SK-N-MC (cell line): ENCODE results near the gene TTLL5.

Experiments used
- DNase-seq: peaks from one replicate; pipeline ENCODE4 v3.0.0-alpha.2; 2011; ENCODE audit warnings: low read depth, low spot score
- H3K27ac ChIP-seq: fragments of 200-600 bp; sonication (generic); 2 replicates; pipeline ENCODE4 v1.5.1; 2016; ENCODE audit warnings: mixed run types
- H3K36me3 ChIP-seq: fragments of 200-600 bp; sonication (generic); 2 replicates; pipeline ENCODE4 v1.6.1; 2017; ENCODE audit warnings: antibody characterized with exemption, low read length, mixed read lengths; ENCODE audit not compliant: insufficient read depth
- H3K4me3 ChIP-seq: fragments of 200-600 bp; sonication (generic); 2 replicates; pipeline ENCODE4 v1.5.1; 2016
- H3K9ac ChIP-seq: fragments of 200-600 bp; sonication (generic); 2 replicates; pipeline ENCODE4 v1.8.0; 2017; ENCODE audit warnings: mixed run types, mixed read lengths; ENCODE audit not compliant: insufficient read length
- H3K9me3 ChIP-seq: fragments of 200-600 bp; sonication (generic); 2 replicates; pipeline ENCODE4 v1.6.1; 2017; ENCODE audit warnings: low read depth, mild to moderate bottlenecking, antibody characterized with exemption, low read length, moderate library complexity, mixed read lengths
- EZH2 ChIP-seq: fragments of 200-600 bp; sonication (generic); IDR thresholded peaks from one replicate; pipeline ENCODE4 v1.6.1; 2017; ENCODE audit warnings: antibody characterized with exemption
- FOXP2 ChIP-seq: optimal IDR thresholded peaks from 2 replicates; pipeline ENCODE3; 2011; ENCODE audit warnings: mild to moderate bottlenecking, moderate library complexity; ENCODE audit not compliant: insufficient read depth; ENCODE audit errors: extremely low read length, control extremely low read depth
- POLR2AphosphoS5 ChIP-seq: IDR thresholded peaks from 2 replicates; pipeline ENCODE4 v1.6.1; 2012; ENCODE audit warnings: mild to moderate bottlenecking, low read depth, low read length, borderline replicate concordance

TTLL5 gene

GRCh38 chr14:75748336-75748735, 87.3 kb downstream of the TTLL5 start:
- peaks cover 45% of the 10 kb centered on the region for H3K36me3 ChIP-seq
- H3K27ac ChIP-seq = no peak overlapping the region

GRCh38 chr14:75751296-75751695, 90.2 kb downstream of the TTLL5 start:
- TF ChIP-seq EZH2 = no peak
- no peak for TF ChIP-seq POLR2AphosphoS5
- no peak for TF ChIP-seq FOXP2
- Histone ChIP-seq H3K27ac (no peak overlapping the region), H3K9me3 (no peaks in the 10 kb centered on the region; the same call in 1 of the 2 replicates), H3K36me3 (peaks cover 37% of the 10 kb centered on the region), H3K4me3 (no peak overlapping the region), H3K9ac (no peak overlapping the region)
- DNase-seq = no peak

More at GRCh38 chr14:75748336-75748735, 87.3 kb downstream of the TTLL5 start:
- TF ChIP-seq FOXP2 = no peak
- TF ChIP-seq EZH2 = no peak
- no peak for TF ChIP-seq POLR2AphosphoS5
- H3K4me3 ChIP-seq = no peak overlapping the region
- H3K9ac ChIP-seq = no peak overlapping the region
- no peak for DNase-seq
- H3K9me3 ChIP-seq = no peaks in the 10 kb centered on the region; the same call in 1 of the 2 replicates

- no peak for DNase-seq
Observed at GRCh38 chr14:75752086-75752485, 91.0 kb downstream of the TTLL5 start.

GRCh38 chr14:75752907-75753594, 92.0 kb downstream of the TTLL5 start:
- peaks cover 27% of the 10 kb centered on the region for H3K36me3 ChIP-seq
- H3K27ac ChIP-seq = no peak overlapping the region
- no peak for DNase-seq
- H3K9me3 ChIP-seq = no peaks in the 10 kb centered on the region
- TF ChIP-seq POLR2AphosphoS5 = no peak
- no peak for TF ChIP-seq FOXP2
- TF ChIP-seq EZH2 = no peak
- no peak overlapping the region for H3K9ac ChIP-seq
- H3K4me3 ChIP-seq = no peak overlapping the region

More at GRCh38 chr14:75752086-75752485, 91.0 kb downstream of the TTLL5 start:
- Histone ChIP-seq H3K9ac (no peak overlapping the region), H3K9me3 (no peaks in the 10 kb centered on the region), H3K4me3 (no peak overlapping the region), H3K36me3 (peaks cover 30% of the 10 kb centered on the region), H3K27ac (no peak overlapping the region)
- TF ChIP-seq POLR2AphosphoS5 (no peak), FOXP2 (no peak), EZH2 (no peak)

- peaks cover 28% of the 10 kb centered on the region for H3K36me3 ChIP-seq
- TF ChIP-seq POLR2AphosphoS5 (no peak), FOXP2 (no peak), EZH2 (no peak)
- no peak for DNase-seq
- H3K4me3 ChIP-seq = no peak overlapping the region
- no peak overlapping the region for H3K27ac ChIP-seq
- no peaks in the 10 kb centered on the region for H3K9me3 ChIP-seq
- H3K9ac ChIP-seq = no peak overlapping the region
Observed at GRCh38 chr14:75753696-75754095, 92.7 kb downstream of the TTLL5 start.

- Histone ChIP-seq H3K9me3 (no peaks in the 10 kb centered on the region), H3K4me3 (no peak overlapping the region), H3K9ac (no peak overlapping the region), H3K36me3 (peaks cover 35% of the 10 kb centered on the region), H3K27ac (no peak overlapping the region)
- no peak for DNase-seq
- TF ChIP-seq FOXP2 = no peak
- TF ChIP-seq POLR2AphosphoS5 = no peak
- no peak for TF ChIP-seq EZH2
Observed at GRCh38 chr14:75757644-75758402, 96.8 kb downstream of the TTLL5 start.

GRCh38 chr14:75764020-75764419, 103.0 kb downstream of the TTLL5 start:
- H3K36me3 ChIP-seq = peaks cover 32% of the 10 kb centered on the region
- TF ChIP-seq EZH2 (no peak), POLR2AphosphoS5 (no peak), FOXP2 (no peak)

GRCh38 chr14:75769047-75769685, 108.1 kb downstream of the TTLL5 start:
- Histone ChIP-seq H3K27ac (no peak overlapping the region), H3K9me3 (no peaks in the 10 kb centered on the region), H3K36me3 (peaks cover 27% of the 10 kb centered on the region), H3K4me3 (no peak overlapping the region), H3K9ac (no peak overlapping the region)
- DNase-seq = no peak
- no peak for TF ChIP-seq POLR2AphosphoS5
- TF ChIP-seq EZH2 = no peak
- TF ChIP-seq FOXP2 = no peak

More at GRCh38 chr14:75764020-75764419, 103.0 kb downstream of the TTLL5 start:
- H3K9ac ChIP-seq = no peak overlapping the region
- no peak overlapping the region for H3K27ac ChIP-seq
- H3K9me3 ChIP-seq = no peaks in the 10 kb centered on the region
- DNase-seq = no peak
- no peak overlapping the region for H3K4me3 ChIP-seq
